SJCRH30 (cell line): Measurements from ENCODE around the gene BICDL2. TPM values are rescaled to one million over a fixed set of nuclear protein-coding genes. Genes with fewer than 3 reads are reported as not detected.

ENCODE experiments used
- DNase-seq, 2 experiments: peaks; one replicate each; pipeline ENCODE4 v3.0.0-alpha.2; 2015 to 2020
- H3K27ac ChIP-seq: fragments of 250-450 bp; sonication (Bioruptor Pico); 2 replicates; pipeline ENCODE4 v1.5.1; 2020; ENCODE audit warnings: mild to moderate bottlenecking, moderate library complexity
- H3K27me3 ChIP-seq: fragments of 250-450 bp; sonication (Bioruptor Pico); 2 replicates; pipeline ENCODE4 v1.5.1; 2020; ENCODE audit warnings: mild to moderate bottlenecking, moderate library complexity
- H3K36me3 ChIP-seq: fragments of 250-450 bp; sonication (Bioruptor Pico); 2 replicates; pipeline ENCODE4 v1.5.1; 2020; ENCODE audit warnings: mild to moderate bottlenecking, moderate library complexity
- H3K4me1 ChIP-seq: fragments of 250-450 bp; sonication (Bioruptor Pico); 2 replicates; pipeline ENCODE4 v1.5.1; 2020; ENCODE audit warnings: mild to moderate bottlenecking, moderate library complexity
- H3K4me3 ChIP-seq: fragments of 250-450 bp; sonication (Bioruptor Pico); 2 replicates; pipeline ENCODE4 v1.5.1; 2020; ENCODE audit warnings: mild to moderate bottlenecking, moderate library complexity
- H3K9me3 ChIP-seq: fragments of 250-450 bp; sonication (Bioruptor Pico); replicated peaks from 2 replicates; pipeline ENCODE4 v1.5.1; 2020; ENCODE audit warnings: mild to moderate bottlenecking, moderate library complexity
- total RNA-seq: library from RNA; depleted of rRNA; stranded (reverse); fragments of >200 nt; shearing (Covaris generic); gene quantifications from 2 replicates; pipeline ENCODE4 v1.2.3, GENCODE V29; 2014

BICDL2 gene
- total RNA-seq, 1 experiment from 2014 or later = not detected

GRCh38 chr16:3019594-3020246 lies 17.0 kb downstream of the BICDL2 start:
- no peak for DNase-seq
- H3K27ac ChIP-seq = peak overlapping the region; percentile 95; the same call in 1 of the 2 replicates
- peaks cover 12% of the 10 kb centered on the region for H3K4me1 ChIP-seq

GRCh38 chr16:3017794-3018506 lies 18.8 kb downstream of the BICDL2 start, which contains the start of gene CLDN6:
Gene CLDN6, minus strand, starts transcription at chr16:3018183. Its CDS starts 2,162 bp downstream, at chr16:3016021.
- peak; percentile 28 to 31 for DNase-seq
- Histone ChIP-seq H3K4me1 (peaks cover 9% of the 10 kb centered on the region), H3K36me3 (peaks cover 7% of the 10 kb centered on the region), H3K4me3 (no peak within 1 kb of the TSS), H3K27me3 (no peaks in the 10 kb centered on the region; the same call in 1 of the 2 replicates), H3K27ac (no peak within 1 kb of the TSS), H3K9me3 (no peaks in the 10 kb centered on the region)

More at GRCh38 chr16:3019594-3020246, 17.0 kb downstream of the BICDL2 start:
- peaks cover 7% of the 10 kb centered on the region for H3K36me3 ChIP-seq
- H3K27me3 ChIP-seq = no peaks in the 10 kb centered on the region
- peak overlapping the region; percentile 95 for H3K4me3 ChIP-seq
- no peaks in the 10 kb centered on the region for H3K9me3 ChIP-seq

- H3K36me3 ChIP-seq = peaks cover under 1% of the 10 kb centered on the region
- H3K27ac ChIP-seq = no peak overlapping the region
- H3K4me3 ChIP-seq = no peak overlapping the region
- H3K27me3 ChIP-seq = peaks cover 1% of the 10 kb centered on the region
- no peak for DNase-seq
- H3K9me3 ChIP-seq = no peaks in the 10 kb centered on the region
- H3K4me1 ChIP-seq = peaks cover 8% of the 10 kb centered on the region
Measured at GRCh38 chr16:3017344-3017743, 19.4 kb downstream of the BICDL2 start.

- Histone ChIP-seq H3K4me3 (no peak overlapping the region), H3K9me3 (no peaks in the 10 kb centered on the region), H3K27me3 (peaks cover 8% of the 10 kb centered on the region), H3K27ac (no peak overlapping the region), H3K36me3 (no peaks in the 10 kb centered on the region), H3K4me1 (peaks cover 9% of the 10 kb centered on the region; the same call in 1 of the 2 replicates)
- no peak for DNase-seq
Measured at GRCh38 chr16:3015865-3016521, 20.8 kb downstream of the BICDL2 start.

GRCh38 chr16:3014971-3015370 lies 21.8 kb downstream of the BICDL2 start:
- Histone ChIP-seq H3K36me3 (no peaks in the 10 kb centered on the region), H3K9me3 (no peaks in the 10 kb centered on the region), H3K4me1 (peaks cover 12% of the 10 kb centered on the region), H3K27me3 (peaks cover 8% of the 10 kb centered on the region), H3K27ac (no peak overlapping the region), H3K4me3 (no peak overlapping the region)
- DNase-seq = no peak

GRCh38 chr16:3013998-3014690 lies 22.6 kb downstream of the BICDL2 start:
- peaks cover 20% of the 10 kb centered on the region for H3K4me1 ChIP-seq
- no peak overlapping the region for H3K4me3 ChIP-seq
- H3K27me3 ChIP-seq = peaks cover 8% of the 10 kb centered on the region
- no peak overlapping the region for H3K27ac ChIP-seq
- H3K36me3 ChIP-seq = no peaks in the 10 kb centered on the region
- no peak for DNase-seq
- H3K9me3 ChIP-seq = no peaks in the 10 kb centered on the region

GRCh38 chr16:3013491-3013951 lies 23.2 kb downstream of the BICDL2 start:
- no peak for DNase-seq
- Histone ChIP-seq H3K27me3 (peaks cover 8% of the 10 kb centered on the region), H3K27ac (no peak overlapping the region)

GRCh38 chr16:3012828-3013420 lies 23.8 kb downstream of the BICDL2 start, which contains the start of gene CLDN9:
Gene CLDN9, plus strand, starts transcription at chr16:3012923. Its CDS starts 440 bp downstream, at chr16:3013363.
- no peaks in the 10 kb centered on the region for H3K36me3 ChIP-seq
- H3K4me3 ChIP-seq = no peak within 1 kb of the TSS
- no peak for DNase-seq
- H3K27ac ChIP-seq = no peak within 1 kb of the TSS
- H3K9me3 ChIP-seq = no peaks in the 10 kb centered on the region
- peaks cover 24% of the 10 kb centered on the region for H3K4me1 ChIP-seq
- peaks cover 14% of the 10 kb centered on the region for H3K27me3 ChIP-seq

More at GRCh38 chr16:3013491-3013951, 23.2 kb downstream of the BICDL2 start:
- Histone ChIP-seq H3K4me3 (no peak overlapping the region), H3K36me3 (no peaks in the 10 kb centered on the region), H3K9me3 (no peaks in the 10 kb centered on the region), H3K4me1 (peaks cover 20% of the 10 kb centered on the region)

- Histone ChIP-seq H3K9me3 (no peaks in the 10 kb centered on the region), H3K36me3 (no peaks in the 10 kb centered on the region), H3K27me3 (peaks cover 19% of the 10 kb centered on the region), H3K27ac (no peak overlapping the region), H3K4me3 (no peak overlapping the region), H3K4me1 (peaks cover 29% of the 10 kb centered on the region)
- no peak for DNase-seq
Measured at GRCh38 chr16:3012246-3012645, 24.5 kb downstream of the BICDL2 start.

GRCh38 chr16:3010510-3010909 lies 26.2 kb downstream of the BICDL2 start:
- no peak for DNase-seq
- no peaks in the 10 kb centered on the region for H3K36me3 ChIP-seq
- H3K4me1 ChIP-seq = peaks cover 31% of the 10 kb centered on the region
- peaks cover 33% of the 10 kb centered on the region for H3K27me3 ChIP-seq
- H3K9me3 ChIP-seq = no peaks in the 10 kb centered on the region
- no peak overlapping the region for H3K27ac ChIP-seq
- H3K4me3 ChIP-seq = no peak overlapping the region

GRCh38 chr16:3009568-3010390 lies 27.0 kb downstream of the BICDL2 start:
- H3K4me1 ChIP-seq = peaks cover 34% of the 10 kb centered on the region
- H3K27me3 ChIP-seq = peaks cover 39% of the 10 kb centered on the region
- H3K4me3 ChIP-seq = peak overlapping the region; percentile 9; the same call in 1 of the 2 replicates
- H3K27ac ChIP-seq = no peak overlapping the region; the same call in 1 of the 2 replicates
- no peaks in the 10 kb centered on the region for H3K36me3 ChIP-seq
- peak; percentile 72 to 75 for DNase-seq
- no peaks in the 10 kb centered on the region for H3K9me3 ChIP-seq

- Histone ChIP-seq H3K9me3 (no peaks in the 10 kb centered on the region), H3K4me3 (no peak overlapping the region), H3K27ac (no peak overlapping the region), H3K27me3 (peaks cover 39% of the 10 kb centered on the region), H3K36me3 (no peaks in the 10 kb centered on the region), H3K4me1 (peaks cover 34% of the 10 kb centered on the region)
- DNase-seq = no peak
Measured at GRCh38 chr16:3008690-3009037, 28.1 kb downstream of the BICDL2 start.

- no peak for DNase-seq
- Histone ChIP-seq H3K9me3 (no peaks in the 10 kb centered on the region), H3K4me1 (peaks cover 34% of the 10 kb centered on the region), H3K27me3 (peaks cover 39% of the 10 kb centered on the region), H3K36me3 (no peaks in the 10 kb centered on the region), H3K27ac (no peak overlapping the region), H3K4me3 (no peak overlapping the region)
Measured at GRCh38 chr16:3007957-3008689, 28.6 kb downstream of the BICDL2 start.
